Endothelial cell of umbilical vein (primary cell): ENCODE results near the gene RND1. TPM values are rescaled to one million over a fixed set of nuclear protein-coding genes. Genes with fewer than 3 reads are reported as not detected.
A peak's percentile ranks its signal among the peaks of the same experiment; 100 is the strongest.

ENCODE experiments used
- BruUV-seq: library from RNA; stranded (reverse); fragments of 400-500 nt; replicated peaks from 2 replicates; lab custom pipeline; 2021; lab: Mats Ljungman, UMichigan
- CTCF ChIA-PET: fragments of 300-600, 350-600 bp; sonication (Branson Sonifier 250); formaldehyde crosslinking; loops from one replicate; lab custom pipeline; 2021; ENCODE audit warnings: antibody characterized with exemption, inconsistent platforms; lab: Charles Lee
- POLR2A ChIA-PET: fragments of 300-600, 350-600 bp; sonication (Branson Sonifier 250); formaldehyde crosslinking; loops from one replicate; lab custom pipeline; 2021; ENCODE audit warnings: antibody characterized with exemption, inconsistent platforms; lab: Charles Lee
- DNase-seq: peaks from one replicate; pipeline ENCODE4 v3.0.0-alpha.2; 2011; ENCODE audit warnings: low read depth, low spot score
- FAIRE-seq: peaks from 2 replicates; lab custom pipeline; 2011; peaks lifted over from hg19 to GRCh38; lab: Jason Lieb, UNC
- H2AFZ ChIP-seq: 2 replicates; pipeline ENCODE4 v1.6.0; 2012; ENCODE audit warnings: low read depth, low read length, control low read depth, inconsistent platforms
- H3K27ac ChIP-seq: 2 replicates; pipeline ENCODE4 v1.5.1; 2011; ENCODE audit warnings: low read depth, mild to moderate bottlenecking, control low read depth, low read length, moderate library complexity; ENCODE audit not compliant: insufficient read depth
- H3K27me3 ChIP-seq, 2 experiments: 2 replicates each; pipeline versions ENCODE4 v1.6.0 to v1.6.1; 2011; ENCODE audit warnings: low read length in 2 of 2, mixed read lengths in 1 of 2; ENCODE audit not compliant: control insufficient read depth in 2 of 2, insufficient read depth in 2 of 2
- H3K36me3 ChIP-seq, 2 experiments: 2 replicates in 1 of 2; 3 replicates in 1 of 2; pipeline ENCODE4 v1.5.1; 2011; ENCODE audit warnings: low read length in 2 of 2, mild to moderate bottlenecking in 1 of 2, moderate library complexity in 1 of 2; ENCODE audit not compliant: control insufficient read depth in 2 of 2, insufficient read depth in 2 of 2; ENCODE audit errors: extremely low read depth in 1 of 2
- H3K4me1 ChIP-seq: 3 replicates; pipeline ENCODE4 v1.5.1; 2011; ENCODE audit warnings: mild to moderate bottlenecking, low read length; ENCODE audit not compliant: control insufficient read depth, insufficient read depth; ENCODE audit errors: extremely low read depth
- H3K4me2 ChIP-seq: 2 replicates; pipeline ENCODE4 v1.6.1; 2011; ENCODE audit warnings: low read length, control low read depth, mixed read lengths; ENCODE audit not compliant: insufficient read depth
- H3K4me3 ChIP-seq, 3 experiments: fragments of 200-600 bp in 1 of 3; sonication (generic), shearing (Covaris generic) in 1 of 3; replicated peaks in 1 of 3; 2 replicates each; pipeline ENCODE4 v1.5.1; 2011 to 2016; ENCODE audit warnings: control low read depth in 3 of 3, low read length in 3 of 3, mild to moderate bottlenecking in 2 of 3, inconsistent platforms in 1 of 3, low read depth in 1 of 3, moderate library complexity in 1 of 3; ENCODE audit not compliant: insufficient read depth in 1 of 3
- H3K79me2 ChIP-seq: 2 replicates; pipeline ENCODE4 v1.6.0; 2012; ENCODE audit warnings: low read length, inconsistent platforms; ENCODE audit not compliant: control insufficient read depth, insufficient read depth
- H3K9ac ChIP-seq: replicated peaks from 2 replicates; pipeline ENCODE3; 2011; ENCODE audit warnings: low read length, control low read depth; ENCODE audit not compliant: insufficient read depth; ENCODE audit errors: extremely low read depth
- H3K9me1 ChIP-seq: replicated peaks from 3 replicates; pipeline ENCODE4 v1.6.0; 2011; ENCODE audit warnings: mild to moderate bottlenecking, low read length; ENCODE audit not compliant: control insufficient read depth, insufficient read depth; ENCODE audit errors: extremely low read depth
- H3K9me3 ChIP-seq: replicated peaks from 2 replicates; pipeline ENCODE4 v1.5.1; 2012; ENCODE audit warnings: low read length, inconsistent platforms; ENCODE audit not compliant: control insufficient read depth, insufficient read depth
- H4K20me1 ChIP-seq: replicated peaks from 2 replicates; pipeline ENCODE3; 2011; ENCODE audit warnings: mild to moderate bottlenecking, low read length; ENCODE audit not compliant: control insufficient read depth, insufficient read depth; ENCODE audit errors: extremely low read depth
- EZH2 ChIP-seq: IDR thresholded peaks from 2 replicates; pipeline ENCODE4 v1.6.1; 2012; ENCODE audit warnings: borderline replicate concordance, low read depth, mild to moderate bottlenecking, moderate library complexity, low read length, inconsistent platforms; ENCODE audit not compliant: severe bottlenecking
- FOS ChIP-seq: IDR thresholded peaks from 2 replicates; pipeline ENCODE4 v1.6.1; 2011; ENCODE audit warnings: mild to moderate bottlenecking, low read length, moderate library complexity, borderline replicate concordance; ENCODE audit not compliant: insufficient read depth
- GATA2 ChIP-seq: IDR thresholded peaks from 2 replicates; pipeline ENCODE4 v1.7.0; 2011; ENCODE audit warnings: low read depth, mild to moderate bottlenecking, moderate library complexity, mixed read lengths, low read length; ENCODE audit not compliant: insufficient read length, insufficient read depth
- JUN ChIP-seq: IDR thresholded peaks from 2 replicates; pipeline ENCODE4 v1.6.1; 2011; ENCODE audit warnings: borderline replicate concordance, low read depth; ENCODE audit not compliant: insufficient read length, insufficient read depth
- MYC ChIP-seq: IDR thresholded peaks from one replicate; pipeline ENCODE4 v1.6.1; 2011; ENCODE audit warnings: mild to moderate bottlenecking, low read depth, low read length
- POLR2A ChIP-seq: IDR thresholded peaks from 2 replicates; pipeline ENCODE4 v1.6.1; 2012; ENCODE audit warnings: low read depth, mild to moderate bottlenecking, control low read depth, low read length
- POLR2AphosphoS5 ChIP-seq: IDR thresholded peaks from 2 replicates; pipeline ENCODE4 v1.6.1; 2012; ENCODE audit warnings: low read depth, mild to moderate bottlenecking, control low read depth, low read length, moderate library complexity; ENCODE audit not compliant: insufficient read depth
- dilution Hi-C: fragments of 300-500 bp; cut with MboI; formaldehyde crosslinking; loops from one replicate; pipeline ENCODE4 v1.15.0; 2019; ENCODE audit warnings: low sequenced_read_pairs; ENCODE audit not compliant: extremely low pct_ligation_motif_present
- intact Hi-C: fragments of 100-400 bp; cut with micrococcal nuclease; formaldehyde crosslinking; loops from one replicate; pipeline ENCODE4 v1.10.0; 2022
- polyA plus RNA-seq, 4 experiments: library from polyadenylated mRNA; depleted of rRNA in 3 of 4; stranded (reverse) in 3 of 4; unstranded in 1 of 4; fragments of >200 nt; gene quantifications; 2 replicates each; pipeline versions ENCODE4 v1.2.1 to v1.2.3, GENCODE V29; 2011 to 2012; ENCODE audit warnings: missing spikeins in 1 of 4
- total RNA-seq: library from RNA; stranded (reverse); gene quantifications from 2 replicates; pipeline ENCODE4 v1.2.3, GENCODE V29; 2021
- TF ChIP-seq, protein P1 (sequence below), 2 donors: IDR thresholded peaks; 1 replicate in 1 of 2; 2 replicates in 1 of 2; pipeline ENCODE4 v1.5.1; 2011; ENCODE audit warnings: low read length in 2 of 2, mild to moderate bottlenecking in 2 of 2, moderate library complexity in 2 of 2, control low read depth in 1 of 2, inconsistent platforms in 1 of 2, low read depth in 1 of 2; ENCODE audit not compliant: insufficient read depth in 1 of 2; ENCODE audit errors: extremely low read depth in 1 of 2
- TF ChIP-seq, protein P2 (sequence below): IDR thresholded peaks from 2 replicates; pipeline ENCODE4 v1.6.1; 2011; ENCODE audit not compliant: insufficient read depth, insufficient read length

RND1 gene
- total and polyA plus RNA-seq, 2 donors (not counting 3 experiments of a cell fraction or from before 2014, with no cell fraction given) = 4.0 to 9.9 TPM

GRCh38 chr12:48828293-48828692 is 37.4 kb downstream of the RND1 start:
- Histone ChIP-seq H3K4me2 (no peak overlapping the region), H3K27ac (no peak overlapping the region), H3K9ac (no peak overlapping the region), H4K20me1 (no peaks in the 10 kb centered on the region), H2AFZ (no peak overlapping the region), H3K27me3 (no peaks in the 10 kb centered on the region), H3K79me2 (no peaks in the 10 kb centered on the region), H3K4me1 (no peaks in the 10 kb centered on the region), H3K9me3 (no peaks in the 10 kb centered on the region), H3K4me3 (no peak overlapping the region), H3K36me3 (peaks cover 15 to 82% of the 10 kb centered on the region in 2 experiments), H3K9me1 (no peaks in the 10 kb centered on the region)
- dilution Hi-C loops (no loop called here), intact Hi-C loops (no loop called here)
- TF ChIP-seq POLR2AphosphoS5 (no peak), JUN (no peak), EZH2 (no peak), MYC (no peak), FOS (no peak), GATA2 (no peak), POLR2A (no peak)
- TF ChIP-seq, protein P1, sequence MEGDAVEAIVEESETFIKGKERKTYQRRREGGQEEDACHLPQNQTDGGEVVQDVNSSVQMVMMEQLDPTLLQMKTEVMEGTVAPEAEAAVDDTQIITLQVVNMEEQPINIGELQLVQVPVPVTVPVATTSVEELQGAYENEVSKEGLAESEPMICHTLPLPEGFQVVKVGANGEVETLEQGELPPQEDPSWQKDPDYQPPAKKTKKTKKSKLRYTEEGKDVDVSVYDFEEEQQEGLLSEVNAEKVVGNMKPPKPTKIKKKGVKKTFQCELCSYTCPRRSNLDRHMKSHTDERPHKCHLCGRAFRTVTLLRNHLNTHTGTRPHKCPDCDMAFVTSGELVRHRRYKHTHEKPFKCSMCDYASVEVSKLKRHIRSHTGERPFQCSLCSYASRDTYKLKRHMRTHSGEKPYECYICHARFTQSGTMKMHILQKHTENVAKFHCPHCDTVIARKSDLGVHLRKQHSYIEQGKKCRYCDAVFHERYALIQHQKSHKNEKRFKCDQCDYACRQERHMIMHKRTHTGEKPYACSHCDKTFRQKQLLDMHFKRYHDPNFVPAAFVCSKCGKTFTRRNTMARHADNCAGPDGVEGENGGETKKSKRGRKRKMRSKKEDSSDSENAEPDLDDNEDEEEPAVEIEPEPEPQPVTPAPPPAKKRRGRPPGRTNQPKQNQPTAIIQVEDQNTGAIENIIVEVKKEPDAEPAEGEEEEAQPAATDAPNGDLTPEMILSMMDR (IDR thresholded peaks at IDR 0.05; ENCODE audit: extremely low read depth in 1 of 2, insufficient read depth in 1 of 2, low read depth in 1 of 2, low read length in 2 of 2) = no peak
- TF ChIP-seq, protein P2, sequence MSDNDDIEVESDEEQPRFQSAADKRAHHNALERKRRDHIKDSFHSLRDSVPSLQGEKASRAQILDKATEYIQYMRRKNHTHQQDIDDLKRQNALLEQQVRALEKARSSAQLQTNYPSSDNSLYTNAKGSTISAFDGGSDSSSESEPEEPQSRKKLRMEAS = no peak
- CTCF ChIA-PET = interaction anchor here (0.9 to 1.6 kb wide), 3 partner anchors 25 to 76 kb away, joined by 3 to 5 read pairs (median 4); a partner anchor contains a TSS
- TSS peak; percentile 35 for BruUV-seq
- POLR2A ChIA-PET = no interaction called here
- FAIRE-seq (no peak), DNase-seq (no peak)
